Hematopoietic multipotent progenitor cell treated with erythropoietin and hydrocortisone succinate and interleukin-3 and kit ligand, for 4 days (in vitro differentiated cells): ENCODE data around the gene ABR.
"Not testable (repeated sequence)": the region's sequence is repeated elsewhere in the genome, so short reads cannot be mapped to it uniquely, and the experiment has no call there.

ENCODE experiments used
- DNase-seq: peaks from one replicate; pipeline ENCODE4 v3.0.0-alpha.2; 2015

The ABR gene

DNA sequence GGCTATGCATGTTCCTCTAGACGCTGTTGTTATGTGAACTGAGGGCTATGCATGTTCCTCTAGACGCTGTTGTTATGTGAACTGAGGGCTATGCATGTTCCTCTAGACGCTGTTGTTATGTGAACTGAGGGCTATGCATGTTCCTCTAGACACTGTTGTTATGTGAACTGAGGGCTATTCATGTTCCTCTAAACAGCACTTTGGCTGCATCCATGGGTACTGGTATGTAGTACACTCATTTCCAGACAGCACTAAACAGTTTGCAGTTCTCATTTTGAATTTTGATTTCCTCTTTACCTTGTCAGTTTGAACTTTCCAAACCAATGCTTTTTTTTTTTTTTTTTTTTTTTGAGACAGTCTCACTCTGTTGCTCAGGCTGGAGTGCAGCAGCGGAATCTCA lies 114.4 kb downstream of the ABR start:
- DNase-seq, result not testable (repeated sequence)

DNA sequence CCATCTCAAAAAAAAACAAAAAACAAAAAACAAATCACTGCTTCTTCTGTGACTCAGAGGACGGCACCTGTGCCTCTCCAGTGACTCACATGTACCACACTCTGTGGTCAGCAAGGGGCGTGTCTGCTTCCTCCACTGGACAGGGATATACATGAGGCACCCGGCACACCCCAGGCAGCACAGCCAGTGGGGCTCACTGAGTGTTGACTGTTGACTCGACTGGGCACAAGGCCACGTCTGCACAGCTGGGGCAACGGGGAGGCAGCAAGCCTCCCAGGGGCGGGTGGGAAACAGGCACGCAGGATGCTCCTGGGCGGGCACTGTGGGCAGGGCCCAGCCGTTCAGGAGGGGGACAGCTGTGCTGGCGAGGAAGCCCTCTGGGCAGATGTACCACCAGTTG lies 118.8 kb downstream of the ABR start:
- DNase-seq, result peak; percentile 28

DNA sequence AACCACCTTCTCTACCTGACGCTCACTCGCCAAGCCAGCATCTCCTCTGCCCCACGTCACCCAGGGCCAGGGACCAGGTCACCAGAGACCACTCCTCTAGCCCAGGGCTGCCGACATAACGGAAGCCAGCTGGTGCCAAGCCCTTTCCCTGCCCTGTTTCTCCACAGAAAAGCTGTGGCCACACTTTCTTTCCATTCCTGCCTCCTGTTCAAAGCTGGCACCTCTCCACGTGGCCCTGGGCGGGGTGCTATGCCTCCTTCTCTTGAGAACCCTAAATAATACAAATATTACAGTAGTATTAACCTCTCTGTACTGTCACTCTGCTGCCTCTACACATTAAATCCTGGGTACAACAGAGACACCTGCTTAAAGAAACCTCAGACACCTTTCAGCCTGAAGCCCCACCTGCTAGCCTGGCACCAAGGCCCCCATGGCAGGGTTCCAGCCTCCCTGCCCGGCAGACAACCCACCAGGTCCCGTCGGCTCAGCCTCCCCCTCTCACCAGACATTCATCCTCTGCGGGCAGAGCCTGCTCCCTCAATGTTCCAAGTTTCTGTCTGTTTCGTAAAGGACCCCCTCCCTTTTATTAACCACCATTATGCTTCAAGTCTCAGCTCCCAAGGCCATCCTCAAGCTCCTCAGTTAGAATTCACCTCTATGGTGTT lies 120.5 kb downstream of the ABR start:
- DNase-seq, result no peak

DNA sequence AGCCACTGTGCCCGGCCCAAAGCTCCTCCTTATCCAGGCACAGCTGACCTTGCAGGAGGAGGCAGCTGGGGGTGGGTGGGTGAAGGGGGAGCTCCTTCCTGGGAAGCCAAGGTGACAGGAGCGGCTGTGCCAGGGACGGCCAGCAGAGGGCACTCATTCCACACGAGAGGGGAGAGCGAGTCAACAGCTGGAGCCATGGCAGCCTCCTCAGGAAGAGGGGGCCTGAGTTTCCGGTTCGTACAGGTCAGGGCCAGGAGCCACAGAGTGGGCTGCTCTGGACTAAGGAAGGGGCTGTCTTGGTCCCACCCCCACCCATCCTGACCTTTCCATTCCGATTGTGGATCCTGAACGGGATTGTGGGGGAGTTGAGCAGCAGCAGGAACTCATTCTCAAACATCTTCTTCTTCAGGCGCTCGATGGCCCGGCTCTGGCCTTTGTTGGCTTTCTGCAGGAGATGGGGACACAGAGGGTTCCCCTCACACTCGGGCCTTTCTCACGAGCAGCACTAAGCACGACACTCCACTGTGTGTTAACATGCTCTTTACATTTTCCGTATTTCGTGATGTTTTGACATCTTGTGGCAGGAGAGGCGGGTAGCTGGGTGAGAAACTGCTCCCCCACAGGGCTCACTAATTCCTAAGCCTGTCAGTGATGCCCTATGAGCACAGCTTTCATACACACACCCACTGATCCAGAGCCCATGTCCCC lies 121.2 kb downstream of the ABR start:
- peak; percentile 65 for DNase-seq

DNA sequence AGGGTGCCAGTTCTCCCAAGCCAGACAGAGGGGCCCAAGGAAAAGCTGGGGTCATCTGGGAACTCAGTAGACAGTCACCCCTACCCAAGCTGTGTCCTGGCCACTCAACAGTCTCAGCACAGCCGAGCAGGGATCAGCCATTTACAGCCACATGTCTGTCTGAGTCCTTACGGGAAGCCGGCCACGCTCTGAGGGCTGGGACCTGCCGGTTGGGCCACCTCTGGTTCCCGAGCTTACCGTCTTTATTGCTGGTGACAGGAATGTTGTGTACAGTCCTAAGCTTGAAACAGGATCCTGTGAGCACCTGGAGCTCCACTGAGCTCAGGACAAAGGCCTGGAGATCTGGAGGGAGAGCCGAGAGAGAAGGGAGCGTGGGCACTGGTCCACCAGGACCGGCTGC lies 123.0 kb downstream of the ABR start:
- no peak for DNase-seq

DNA sequence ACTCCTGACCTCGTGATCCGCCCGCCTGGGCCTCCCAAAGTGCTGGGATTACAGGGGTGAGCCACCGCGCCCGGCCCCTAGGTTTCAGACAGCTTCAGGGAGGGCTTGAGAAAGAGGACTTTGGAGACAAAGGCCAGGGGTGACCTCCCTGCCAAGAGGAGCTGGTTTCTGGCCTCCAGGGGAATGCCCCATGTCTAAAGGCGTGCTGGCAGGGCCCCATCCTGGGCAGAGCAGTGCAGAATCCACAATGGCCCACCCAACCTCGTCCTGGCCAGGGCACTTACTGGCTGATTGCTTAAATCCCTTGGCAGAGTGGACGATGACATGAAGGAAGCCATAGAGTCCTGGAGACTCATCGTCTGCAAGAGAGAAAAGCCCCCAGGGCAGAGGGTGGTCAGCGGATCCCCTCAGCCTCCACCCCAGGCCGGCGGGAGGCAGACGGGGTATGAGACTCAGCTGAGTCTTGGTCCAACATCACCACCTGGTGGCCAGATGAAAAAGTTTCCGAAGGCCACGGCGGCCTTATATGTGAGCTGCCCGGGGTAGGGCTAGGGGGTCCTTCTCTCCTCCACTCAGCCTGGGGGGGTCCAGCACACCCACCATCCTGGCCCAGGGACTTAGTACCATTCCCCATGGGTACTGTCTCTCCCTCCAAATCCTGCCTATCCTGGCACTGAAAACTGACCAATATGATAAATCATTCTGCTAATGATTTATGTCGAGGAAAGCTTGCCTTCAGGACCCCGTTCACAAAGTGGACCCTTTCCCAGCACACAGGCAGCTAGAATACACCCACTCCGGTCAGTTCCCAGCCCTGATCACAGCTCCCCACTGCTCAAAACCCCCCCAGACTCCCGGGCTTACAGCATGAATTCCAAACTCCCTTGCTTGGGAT lies 123.8 kb downstream of the ABR start:
- DNase-seq, result peak; percentile 75

DNA sequence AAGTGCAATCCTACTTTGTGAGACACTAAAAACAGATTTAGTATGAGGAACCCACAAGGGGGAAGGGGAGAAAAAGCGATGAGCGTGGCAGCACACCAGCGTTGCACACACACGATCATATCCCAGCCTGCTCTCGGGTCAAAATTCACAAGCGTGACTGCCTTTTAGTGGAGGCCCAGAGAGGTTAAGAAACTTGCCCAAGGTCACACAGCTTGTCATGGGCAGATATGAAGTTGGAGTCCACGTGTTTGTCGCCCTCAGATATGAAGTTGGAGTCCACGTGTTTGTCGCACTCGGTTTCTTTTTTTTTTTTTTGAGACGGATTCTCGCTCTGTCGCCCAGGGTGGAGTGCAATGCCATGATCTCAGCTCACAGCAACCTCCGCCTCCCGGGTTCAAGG lies 124.5 kb downstream of the ABR start:
- no peak for DNase-seq

DNA sequence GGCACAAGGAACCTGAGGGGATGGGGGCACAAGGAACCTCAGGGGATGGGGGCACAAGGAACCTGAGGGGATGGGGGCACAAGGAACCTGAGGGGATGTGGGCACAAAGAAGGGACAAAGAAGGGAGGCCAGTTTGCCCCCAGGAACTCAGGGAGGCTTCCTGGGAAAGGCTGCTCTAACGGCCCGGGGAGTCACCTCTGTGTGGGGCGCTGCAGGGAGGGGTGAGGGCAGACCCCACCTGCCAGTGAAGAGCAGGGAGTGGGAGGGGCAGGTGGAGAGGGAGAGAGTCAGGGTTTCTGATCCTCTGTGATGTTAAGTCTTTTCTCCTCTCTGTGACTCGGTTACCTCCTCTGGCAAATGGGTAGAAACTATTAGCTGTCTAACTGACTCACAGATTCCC lies 125.1 kb downstream of the ABR start:
- no peak for DNase-seq

DNA sequence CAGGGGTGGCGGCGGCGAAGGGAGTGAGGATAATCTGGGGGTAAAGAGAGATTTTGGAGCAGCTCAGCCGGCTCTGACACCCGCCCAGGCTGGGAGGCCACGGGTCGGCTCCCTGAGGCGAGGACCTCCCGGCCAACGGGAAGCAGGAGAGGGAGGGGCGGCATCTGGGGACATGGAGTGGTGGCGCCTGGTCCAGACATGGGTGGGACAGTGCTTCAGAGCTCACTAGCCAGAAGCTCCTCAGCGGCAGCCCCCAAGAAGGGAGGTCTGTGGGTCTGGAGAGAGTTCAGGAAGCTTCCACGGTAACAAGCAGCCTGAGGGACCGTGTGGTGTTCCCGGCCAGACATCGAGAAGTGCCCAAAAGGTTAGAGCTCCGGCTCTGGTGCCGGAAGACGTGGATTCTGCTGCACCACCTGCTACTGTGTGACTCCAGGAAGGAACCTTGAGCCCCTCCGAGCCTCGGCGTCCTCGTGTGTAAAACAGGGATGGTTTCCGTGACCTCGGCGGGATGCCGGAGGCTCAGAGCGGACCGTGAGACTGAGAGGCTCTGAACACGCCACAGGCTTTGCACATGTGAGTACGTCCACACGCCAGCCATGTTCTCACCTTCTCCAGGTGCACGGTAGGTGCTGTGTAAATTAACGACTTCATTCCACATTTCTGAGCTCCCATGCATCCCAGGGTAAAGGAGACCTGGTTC lies 126.0 kb downstream of the ABR start:
- DNase-seq, result no peak

DNA sequence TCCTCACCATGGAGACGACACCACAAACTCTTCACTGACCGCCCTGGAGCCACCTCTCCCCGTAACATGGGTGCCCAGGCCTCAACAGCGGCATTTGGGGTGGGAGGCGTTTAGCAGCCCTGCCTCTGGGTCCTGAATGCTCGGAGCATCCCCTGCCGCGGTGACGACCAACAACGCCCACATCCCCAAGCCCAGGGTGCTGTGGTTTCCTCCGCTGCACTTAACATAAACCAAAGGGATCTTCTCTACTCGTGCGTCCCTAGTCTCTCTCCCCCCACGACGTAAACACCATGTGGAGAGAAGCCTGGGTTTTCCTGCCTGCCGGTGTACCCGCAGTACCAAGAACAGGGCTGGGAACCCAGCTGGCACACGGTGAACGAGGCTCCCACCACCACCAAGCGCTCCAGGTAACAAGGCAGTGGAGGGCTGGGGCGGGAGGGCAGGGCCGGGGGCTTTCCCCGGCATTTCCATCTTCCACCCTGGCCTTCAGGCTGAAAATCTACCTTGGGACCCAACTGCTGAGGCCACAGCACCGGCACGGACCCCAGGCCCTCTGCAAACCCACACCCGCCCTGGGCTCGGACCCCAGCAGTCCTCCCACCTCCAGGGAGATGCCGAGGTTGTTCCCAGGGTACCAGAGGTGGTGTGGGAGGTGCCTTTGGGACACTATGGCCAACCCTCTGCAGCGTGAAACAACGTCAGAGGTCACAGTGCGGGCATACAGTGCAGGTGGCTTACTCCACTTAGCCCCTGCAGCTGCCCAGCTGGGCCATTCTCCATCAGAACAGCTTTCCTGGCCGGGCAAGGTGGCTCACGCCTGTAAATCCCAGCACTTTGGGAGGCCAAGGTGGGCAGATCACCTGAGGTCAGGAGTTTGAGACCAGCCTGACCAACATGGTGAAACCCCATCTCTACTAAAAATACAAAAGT lies 128.5 kb downstream of the ABR start:
- DNase-seq, result no peak

DNA sequence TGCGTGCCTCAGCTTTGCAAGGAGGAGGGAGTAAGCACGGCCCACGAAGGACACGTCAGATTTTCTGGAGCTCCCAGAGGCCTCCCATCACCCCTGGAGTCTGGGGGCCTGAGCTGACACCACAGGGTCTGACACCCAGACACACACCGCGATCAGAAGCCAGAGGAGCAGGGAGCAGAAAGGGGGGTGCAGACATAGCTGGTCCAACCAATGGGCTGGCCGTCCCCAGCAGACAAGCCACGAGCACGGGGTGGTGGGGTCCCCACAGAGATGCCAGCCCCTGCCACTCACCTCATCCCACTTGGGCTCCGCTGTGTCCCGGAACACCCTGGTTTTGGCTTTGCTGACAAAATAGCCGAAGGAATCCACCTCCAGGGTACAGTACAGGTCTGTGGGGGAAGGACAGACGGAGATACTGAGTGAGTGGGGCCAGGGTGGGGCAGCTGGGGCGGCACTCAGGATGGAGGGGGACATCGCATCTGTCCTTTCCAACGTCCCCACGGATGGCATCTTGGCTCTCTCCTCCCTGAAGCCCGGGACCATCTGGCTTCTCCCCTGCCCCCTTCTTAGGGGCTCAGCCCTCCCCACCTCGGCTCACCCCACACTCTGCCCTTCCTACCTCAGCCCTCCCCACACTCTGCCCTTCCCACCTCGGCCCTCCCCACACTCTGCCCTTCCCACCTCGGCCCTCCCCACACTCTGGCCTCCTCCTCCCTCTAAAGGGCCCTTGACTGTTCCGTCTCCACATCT lies 129.4 kb downstream of the ABR start:
- no peak for DNase-seq

DNA sequence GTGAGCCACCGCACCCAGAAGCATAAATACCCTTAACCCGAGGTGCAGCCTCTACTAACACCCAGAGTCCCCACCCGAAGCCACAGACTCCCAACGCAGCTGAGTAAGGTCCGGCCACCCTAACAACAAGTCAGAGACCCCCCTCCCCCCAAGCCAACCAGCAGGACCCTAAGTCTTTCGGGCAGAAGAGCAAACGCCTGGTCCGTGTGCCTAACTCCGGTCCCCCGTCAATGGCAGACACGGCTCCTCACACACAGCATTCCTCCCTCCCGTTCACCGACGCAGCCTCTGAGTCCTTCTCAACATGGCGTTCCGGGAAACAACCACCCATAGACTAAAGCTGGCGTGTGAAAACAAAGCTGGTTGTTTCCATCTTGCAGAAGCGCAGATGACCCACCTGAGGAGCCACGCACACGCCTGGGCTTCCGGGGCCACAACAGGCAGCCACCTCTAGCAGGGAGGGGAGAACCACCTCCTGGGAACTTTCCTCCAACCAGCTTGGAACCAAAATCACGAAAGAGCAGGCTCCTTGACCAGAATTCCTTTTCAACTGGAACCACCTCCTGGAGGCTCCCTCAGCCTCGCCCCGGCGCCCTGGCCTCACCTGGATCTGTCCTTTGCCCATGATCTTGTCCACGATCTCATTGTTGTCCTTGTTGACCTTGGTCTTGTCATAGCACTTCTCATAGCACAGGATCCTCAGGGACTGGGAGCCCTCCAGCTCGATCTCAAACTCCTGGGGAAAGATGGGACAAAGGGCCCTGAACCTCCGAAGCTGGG lies 130.1 kb downstream of the ABR start:
- DNase-seq, result no peak

DNA sequence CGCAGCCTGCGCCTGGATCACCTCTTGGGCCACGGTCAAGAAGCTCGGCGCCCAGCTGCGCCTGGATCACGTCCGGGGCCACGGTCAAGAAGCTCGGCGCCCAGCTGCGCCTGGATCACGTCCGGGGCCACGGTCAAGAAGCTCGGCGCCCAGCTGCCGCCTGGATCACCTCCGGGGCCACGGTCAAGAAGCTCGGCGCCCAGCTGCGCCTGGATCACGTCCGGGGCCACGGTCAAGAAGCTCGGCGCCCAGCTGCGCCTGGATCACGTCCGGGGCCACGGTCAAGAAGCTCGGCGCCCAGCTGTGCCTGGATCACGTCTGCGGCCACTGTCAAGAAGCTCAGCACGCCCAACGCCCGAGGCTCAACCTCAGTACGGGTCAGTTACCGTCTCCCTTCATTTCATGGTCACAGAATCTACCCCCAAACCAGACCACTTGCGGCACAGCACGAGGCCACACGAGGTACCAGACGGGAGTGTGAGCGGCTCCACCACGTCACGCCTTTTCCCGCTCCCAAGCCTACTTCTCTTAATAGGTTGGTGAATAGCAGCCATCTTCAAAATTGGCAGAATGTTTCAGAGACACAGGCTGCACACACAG lies 131.2 kb downstream of the ABR start:
- not testable (repeated sequence) for DNase-seq

DNA sequence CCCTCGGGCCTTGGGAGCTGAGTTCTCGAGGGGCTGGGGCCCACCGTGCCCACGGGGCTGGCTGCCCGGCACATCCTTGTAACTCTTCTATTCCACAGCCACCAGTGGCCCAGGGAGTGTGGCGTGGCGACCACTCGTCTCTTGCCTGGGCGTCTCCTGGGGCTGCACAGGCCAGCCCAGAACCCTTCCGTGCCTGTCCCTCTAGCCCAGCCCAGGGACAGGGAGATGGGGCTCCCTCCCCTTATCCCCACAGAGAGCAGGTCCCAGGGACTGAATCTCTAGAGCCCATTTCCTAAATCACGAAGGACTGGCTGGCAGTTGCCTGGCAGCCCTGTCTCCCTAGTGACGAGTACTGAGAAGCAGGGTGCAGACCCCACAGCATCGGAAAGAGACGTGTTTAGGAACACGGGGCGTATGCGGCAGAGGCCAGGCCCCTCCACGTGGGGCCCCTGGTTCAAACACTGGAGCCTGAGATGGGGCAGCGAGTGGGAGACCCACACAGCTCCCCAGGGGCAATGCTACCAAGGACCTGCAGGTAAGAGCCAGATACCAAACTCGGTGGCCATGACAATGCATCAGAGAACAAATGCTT lies 131.8 kb downstream of the ABR start:
- no peak for DNase-seq

DNA sequence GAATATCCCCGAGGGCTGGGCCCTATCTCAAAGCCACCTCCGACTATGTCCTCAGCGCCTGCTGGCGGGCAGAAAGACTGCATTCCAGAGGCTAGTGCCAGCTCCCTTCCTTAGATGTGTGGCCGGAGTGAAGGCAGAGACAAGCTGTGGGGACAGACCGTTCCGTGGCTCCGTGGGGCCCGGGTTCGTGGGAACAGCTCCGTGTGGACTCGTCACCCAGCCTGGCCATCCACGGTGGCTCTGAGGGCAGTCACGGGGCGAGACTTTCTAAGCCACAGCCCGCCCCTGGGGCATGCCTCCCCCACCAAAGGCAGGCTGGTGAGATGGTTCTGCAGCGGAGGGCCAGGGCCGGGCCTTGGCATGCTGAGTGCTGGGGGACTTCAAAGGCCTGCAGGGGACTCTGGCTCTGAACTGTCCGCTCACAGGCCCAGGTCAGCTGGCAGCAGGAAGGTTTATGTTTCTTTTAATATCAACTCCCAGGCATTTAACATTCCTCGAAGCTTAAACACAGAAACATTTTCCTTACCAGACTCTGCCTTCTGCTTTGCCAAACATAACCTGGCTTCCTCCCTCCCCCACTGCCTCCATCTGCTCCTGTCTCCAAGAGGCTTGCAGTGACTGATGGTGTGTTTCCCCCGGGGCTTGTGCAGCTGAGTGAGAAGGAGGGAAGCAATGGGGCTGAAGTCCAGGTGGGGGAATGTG lies 132.5 kb downstream of the ABR start:
- DNase-seq, result no peak

DNA sequence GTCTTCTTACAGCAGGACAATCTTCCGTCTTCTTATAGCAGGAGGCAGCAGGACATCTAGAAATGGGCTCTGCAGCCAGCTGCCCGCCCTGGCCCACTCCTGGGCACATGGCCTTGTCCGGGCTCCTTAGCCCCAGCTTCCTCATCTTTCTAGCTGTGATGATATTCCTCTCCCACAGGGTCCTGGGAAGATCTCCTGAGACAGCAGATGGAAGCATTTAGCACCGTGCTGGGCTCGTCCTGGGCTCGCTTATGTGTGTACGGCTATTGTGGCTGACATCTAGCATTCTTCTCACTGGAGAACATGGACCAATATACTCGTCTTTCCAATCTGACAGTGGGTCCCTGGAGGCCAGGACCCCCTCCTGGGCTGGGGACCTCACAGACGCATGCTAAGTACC lies 134.3 kb downstream of the ABR start:
- no peak for DNase-seq

DNA sequence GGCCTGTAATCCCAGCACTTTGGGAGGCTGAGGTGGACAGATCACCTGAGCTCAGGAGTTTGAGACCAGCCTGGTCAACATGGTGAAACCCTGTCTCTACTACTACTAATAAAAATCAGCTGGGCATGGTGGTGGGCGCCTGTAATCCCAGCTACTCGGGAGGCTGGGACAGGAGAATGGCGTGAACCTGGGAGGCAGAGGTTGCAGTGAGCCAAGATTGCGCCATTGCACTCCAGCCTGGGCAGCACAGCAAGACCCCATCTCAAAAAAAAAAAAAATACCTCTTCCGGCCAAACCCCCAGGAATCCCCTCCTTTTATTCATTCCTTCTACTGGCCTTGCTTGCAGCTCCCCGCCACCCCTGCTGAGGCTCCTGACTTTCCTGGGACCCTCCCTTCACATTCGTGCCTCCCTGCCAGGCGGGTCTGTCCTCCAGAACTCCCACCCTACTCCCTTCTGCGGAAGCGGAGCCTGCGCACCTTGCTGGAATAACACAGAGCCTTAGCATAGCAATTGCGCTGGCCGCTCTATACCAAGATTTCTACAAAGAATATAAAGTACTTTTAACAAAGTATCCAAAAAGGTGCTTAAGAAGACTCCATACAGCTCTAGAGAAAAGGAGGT lies 135.3 kb downstream of the ABR start:
- not testable (repeated sequence) for DNase-seq

DNA sequence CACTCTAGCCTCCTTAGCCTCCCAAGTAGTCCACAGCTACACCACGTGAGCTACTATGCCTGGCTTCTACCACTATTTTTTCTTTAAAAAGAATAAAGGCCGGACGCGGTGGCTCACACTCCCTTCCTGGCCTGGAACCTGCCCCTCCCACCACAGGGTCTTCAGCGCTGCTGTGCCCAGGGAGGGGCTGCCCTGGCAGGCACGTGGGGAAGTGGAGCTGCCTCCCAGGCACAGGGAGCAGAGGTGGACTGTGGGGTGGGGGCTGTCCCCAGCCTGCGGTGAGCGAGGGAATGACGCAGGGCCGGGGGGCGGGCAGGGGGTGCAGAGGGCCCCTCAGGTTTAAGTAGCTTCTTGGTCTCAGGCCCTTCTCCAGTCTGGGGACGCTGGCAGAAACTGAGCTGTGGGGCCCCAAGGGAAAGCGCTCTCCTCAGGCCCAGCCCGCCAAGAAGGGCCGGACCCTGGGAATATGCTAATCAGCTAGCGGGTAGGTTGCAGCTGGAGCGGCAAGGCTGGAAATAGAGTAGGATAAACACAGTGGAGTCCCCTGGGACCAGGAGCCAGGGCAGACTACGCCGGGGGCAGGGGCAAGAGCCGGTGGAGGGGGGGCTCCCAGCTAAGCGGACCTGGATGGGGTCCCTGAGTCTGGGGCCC lies 136.1 kb downstream of the ABR start:
- peak; percentile 37 for DNase-seq
